ENCODE data around the gene HSPA5. TPM values are rescaled to one million over a fixed set of nuclear protein-coding genes. Genes with fewer than 3 reads are reported as not detected.

HSPA5 gene
- total and polyA plus RNA-seq, 10 of the 15 experiments (the other 5 are each of a cell fraction or from before 2014, with no cell fraction given), result 39.8 to 517 (median 105) TPM

GRCh38 chr9:125233678-125234077, 7.5 kb downstream of the HSPA5 start:
- POLR2A ChIA-PET, result no interaction called here
- no peak for ATAC-seq
- no peak for TF ChIP-seq TCF12 (IDR thresholded peaks at IDR 0.05; ENCODE audit: low read depth, low read length)
- TF ChIP-seq SMAD1 (IDR thresholded peaks at IDR 0.05; ENCODE audit: low read depth, partially characterized antibody), result no peak
- TF ChIP-seq PML (IDR thresholded peaks at IDR 0.05; ENCODE audit: low read length), result no peak
- TF ChIP-seq POU2F2 (IDR thresholded peaks at IDR 0.05; ENCODE audit: borderline replicate concordance, low read depth, low read length), result no peak
- TF ChIP-seq MTA2 (IDR thresholded peaks at IDR 0.05; ENCODE audit: low read depth), result no peak
- TF ChIP-seq E4F1 (IDR thresholded peaks at IDR 0.05; ENCODE audit: borderline replicate concordance, partially characterized antibody), result no peak
- no peak for TF ChIP-seq RUNX3 (IDR thresholded peaks at IDR 0.05; ENCODE audit: low read length)
- no peak for TF ChIP-seq NR2C1 (IDR thresholded peaks at IDR 0.05)
- TF ChIP-seq BCL3 (IDR thresholded peaks at IDR 0.05; ENCODE audit: borderline replicate concordance, insufficient read depth, low read depth, low read length, poor library complexity, severe bottlenecking), result no peak
- no peak for TF ChIP-seq ZBTB33 (IDR thresholded peaks at IDR 0.05)
- TF ChIP-seq ZNF592 (IDR thresholded peaks at IDR 0.05), result no peak
- TF ChIP-seq PAX5 (IDR thresholded peaks at IDR 0.05; ENCODE audit: borderline replicate concordance, low read depth, low read length), result no peak
- TF ChIP-seq CBX3 (IDR thresholded peaks at IDR 0.05; ENCODE audit: borderline replicate concordance, low read depth), result no peak
- no peak for TF ChIP-seq SP1 (IDR thresholded peaks at IDR 0.05; ENCODE audit: low read depth, low read length)

More at GRCh38 chr9:125233678-125234077, 7.5 kb downstream of the HSPA5 start:
- Histone ChIP-seq H3K4me1 (ENCODE audit: control insufficient read depth, insufficient read depth, low read length) (peaks cover 4% of the 10 kb centered on the region; the same call in 1 of the 2 replicates), H3K27ac (ENCODE audit: control insufficient read depth, insufficient read depth) (no peak overlapping the region), H3K4me3 (no peak overlapping the region), H4K20me1 (ENCODE audit: control insufficient read depth, insufficient read depth) (0 out of 2 replicates have a peak, but pooled peaks cover 2% of the 10 kb centered on the region), H2AFZ (ENCODE audit: control insufficient read depth, low read depth, low read length) (no peak overlapping the region), H3K4me2 (ENCODE audit: control insufficient read depth, insufficient read depth) (no peak overlapping the region), H3K79me2 (ENCODE audit: control insufficient read depth, insufficient read depth, low read length) (peaks cover 32% of the 10 kb centered on the region), H3K27me3 (replicated peaks in 1 of 2; ENCODE audit: control insufficient read depth in 2 of 2, insufficient read depth in 2 of 2, low read length in 1 of 2) (no peaks in the 10 kb centered on the region), H3K9me3 (replicated peaks; ENCODE audit: control insufficient read depth, insufficient read depth, low read length) (no peaks in the 10 kb centered on the region), H3K9ac (ENCODE audit: control insufficient read depth, insufficient read depth, low read length) (no peak overlapping the region), H3K36me3 (ENCODE audit: control insufficient read depth in 2 of 2, insufficient read depth in 2 of 2, low read length in 1 of 2) (peaks cover 8 to 29% of the 10 kb centered on the region in 2 experiments)
- BruUV-seq (replicated peaks), result no TSS peak
- CTCF ChIA-PET, result no interaction called here
- in situ Hi-C loops (cut with MboI), result no loop called here
- intact Hi-C loops (cut with micrococcal nuclease; ENCODE audit: unreplicated experiment), result no loop called here
- RAD21 ChIA-PET (ENCODE audit: unreplicated experiment), result no interaction called here
- DNase-seq (ENCODE audit: low read depth, low spot score), result no peak
- no peak for FAIRE-seq
- SMC1A ChIA-PET (ENCODE audit: uncharacterized antibody, unreplicated experiment), result interaction anchor here (0.8 to 1.0 kb wide), 2 partner anchors 32 to 49 kb away, joined by 3 read pairs; no protein-coding TSS in a partner anchor
- WGBS (ENCODE audit: insufficient coverage, insufficient replicate concordance, low lambda C conversion rate, missing lambda C conversion rate), result 61% methylated on average over 3 of the region's 3 CpGs
